ENCODE data around the gene ITGB6.
"Not testable (repeated sequence)": the region's sequence is repeated elsewhere in the genome, so short reads cannot be mapped to it uniquely, and the experiment has no call there.

ITGB6 gene

GRCh38 chr2:160181146-160181836 lies 18.8 kb downstream of the ITGB6 start:
- DNase-seq, result not testable (repeated sequence)

- not testable (repeated sequence) for DNase-seq
These were observed 19.4 kb downstream of the ITGB6 start for GRCh38 chr2:160180690-160181089.

GRCh38 chr2:160180172-160180571 lies 19.9 kb downstream of the ITGB6 start:
- no peak for DNase-seq

- no peak for DNase-seq
These were observed 24.6 kb downstream of the ITGB6 start for GRCh38 chr2:160175169-160176134.

- DNase-seq, result no peak
These were observed 25.8 kb downstream of the ITGB6 start for GRCh38 chr2:160174322-160174721.

GRCh38 chr2:160169988-160170387 lies 30.1 kb downstream of the ITGB6 start:
- no peak for DNase-seq

GRCh38 chr2:160169471-160169870 lies 30.6 kb downstream of the ITGB6 start:
- DNase-seq, result no peak

GRCh38 chr2:160168878-160169277 lies 31.2 kb downstream of the ITGB6 start:
- DNase-seq, result no peak

GRCh38 chr2:160167089-160167740 lies 32.9 kb downstream of the ITGB6 start:
- no peak for DNase-seq

- DNase-seq, result no peak
These were observed 34.1 kb downstream of the ITGB6 start for GRCh38 chr2:160165996-160166395.

GRCh38 chr2:160165081-160165480 lies 35.0 kb downstream of the ITGB6 start:
- no peak for DNase-seq

GRCh38 chr2:160157861-160158829 lies 41.9 kb downstream of the ITGB6 start:
- DNase-seq, result no peak

- DNase-seq, result no peak
These were observed 43.4 kb downstream of the ITGB6 start for GRCh38 chr2:160156665-160157064.

GRCh38 chr2:160156100-160156499 lies 44.0 kb downstream of the ITGB6 start:
- DNase-seq, result no peak

GRCh38 chr2:160148419-160148818 lies 51.7 kb downstream of the ITGB6 start:
- DNase-seq, result not testable (repeated sequence)

- DNase-seq, result no peak
These were observed 54.6 kb downstream of the ITGB6 start for GRCh38 chr2:160145471-160145870.

- DNase-seq, result no peak
These were observed 55.6 kb downstream of the ITGB6 start for GRCh38 chr2:160144280-160144990.

- DNase-seq, result no peak
These were observed 57.6 kb downstream of the ITGB6 start for GRCh38 chr2:160142472-160142871.

GRCh38 chr2:160141912-160142311 lies 58.2 kb downstream of the ITGB6 start:
- no peak for DNase-seq

- DNase-seq, result no peak
These were observed 58.7 kb downstream of the ITGB6 start for GRCh38 chr2:160141419-160141818.

- no peak for DNase-seq
These were observed 59.6 kb downstream of the ITGB6 start for GRCh38 chr2:160140471-160140870.

- DNase-seq, result no peak
These were observed 60.1 kb downstream of the ITGB6 start for GRCh38 chr2:160139991-160140390.

Measured in 8988T (cell line).